Measurements from ENCODE around the gene ELMOD1. TPM values are rescaled to one million over a fixed set of nuclear protein-coding genes. Genes with fewer than 3 reads are reported as not detected.

Gene ELMOD1
- total RNA-seq, 6 donors from 2014 or later = 0.15 to 2.3 (median 0.81) TPM; not detected in 2

- ATAC-seq (ENCODE audit: low FRiP score in 2 of 2) = no peak
- Histone ChIP-seq H3K27me3 (peaks cover 0 to 25% (median 16%) of the 10 kb centered on the region in 4 donors), H3K36me3 (no peaks in the 10 kb centered on the region), H3K9me3 (no peaks in the 10 kb centered on the region), H3K27ac (no peak overlapping the region), H3K4me3 (peak overlapping the region in 3 of 4 donors; percentile 53 to 64 (median 60)), H3K4me1 (peaks cover 15 to 26% (median 21%) of the 10 kb centered on the region in 4 donors)
- no peak for DNase-seq
- WGBS, 2 donors = 11 to 18% methylated on average over 6 of the region's 6 CpGs
- TF ChIP-seq EP300 (IDR thresholded peaks at IDR 0.05) = no peak
- TF ChIP-seq CTCF (IDR thresholded peaks at IDR 0.05) = no peak
- TF ChIP-seq POLR2AphosphoS5 (IDR thresholded peaks at IDR 0.05) = no peak
- no peak for TF ChIP-seq POLR2A (IDR thresholded peaks at IDR 0.05)
Measured at GRCh38 chr11:107592231-107592590, 1.3 kb downstream of the ELMOD1 start.

GRCh38 chr11:107592813-107593212 is 1.9 kb downstream of the ELMOD1 start:
- no peak overlapping the region for H3K27ac ChIP-seq
- TF ChIP-seq EP300 (IDR thresholded peaks at IDR 0.05) (no peak), POLR2AphosphoS5 (IDR thresholded peaks at IDR 0.05) (no peak), POLR2A (IDR thresholded peaks at IDR 0.05) (no peak)
- no peak for DNase-seq
- H3K36me3 ChIP-seq = no peaks in the 10 kb centered on the region
- peaks cover 0 to 25% (median 16%) of the 10 kb centered on the region in 4 donors for H3K27me3 ChIP-seq
- 46 to 63% methylated on average over 5 of the region's 5 CpGs for WGBS, 2 donors
- ATAC-seq (ENCODE audit: low FRiP score in 2 of 2) = no peak
- peaks cover 15 to 26% (median 21%) of the 10 kb centered on the region in 4 donors for H3K4me1 ChIP-seq
- H3K9me3 ChIP-seq = no peaks in the 10 kb centered on the region
- no peak overlapping the region for H3K4me3 ChIP-seq

GRCh38 chr11:107593951-107594350 is 3.0 kb downstream of the ELMOD1 start:
- no peaks in the 10 kb centered on the region for H3K36me3 ChIP-seq
- no peak overlapping the region for H3K27ac ChIP-seq
- TF ChIP-seq CTCF (IDR thresholded peaks at IDR 0.05) = no peak
- TF ChIP-seq POLR2A (IDR thresholded peaks at IDR 0.05) = no peak
- no peak for TF ChIP-seq EP300 (IDR thresholded peaks at IDR 0.05)
- TF ChIP-seq POLR2AphosphoS5 (IDR thresholded peaks at IDR 0.05) = no peak
- no peaks in the 10 kb centered on the region for H3K9me3 ChIP-seq
- H3K27me3 ChIP-seq = peaks cover 0 to 25% (median 16%) of the 10 kb centered on the region in 4 donors
- H3K4me1 ChIP-seq = peaks cover 15 to 26% (median 21%) of the 10 kb centered on the region in 4 donors
- WGBS, 2 donors = 55 to 66% methylated on average over 4 of the region's 4 CpGs
- ATAC-seq (ENCODE audit: low FRiP score in 2 of 2) (no peak), DNase-seq (no peak)
- H3K4me3 ChIP-seq = no peak overlapping the region

GRCh38 chr11:107594736-107595135 is 3.8 kb downstream of the ELMOD1 start:
- peaks cover 0 to 25% (median 16%) of the 10 kb centered on the region in 4 donors for H3K27me3 ChIP-seq

More at GRCh38 chr11:107594736-107595135, 3.8 kb downstream of the ELMOD1 start:
- TF ChIP-seq CTCF (IDR thresholded peaks at IDR 0.05) = no peak
- TF ChIP-seq POLR2A (IDR thresholded peaks at IDR 0.05) = no peak
- TF ChIP-seq EP300 (IDR thresholded peaks at IDR 0.05) = no peak
- TF ChIP-seq POLR2AphosphoS5 (IDR thresholded peaks at IDR 0.05) = no peak
- DNase-seq = no peak
- WGBS, 2 donors = 73 to 85% methylated on average over 2 of the region's 2 CpGs
- no peak overlapping the region for H3K27ac ChIP-seq
- H3K4me1 ChIP-seq = peaks cover 15 to 26% (median 21%) of the 10 kb centered on the region in 4 donors
- H3K4me3 ChIP-seq = no peak overlapping the region
- H3K9me3 ChIP-seq = no peaks in the 10 kb centered on the region
- H3K36me3 ChIP-seq = no peaks in the 10 kb centered on the region
- no peak for ATAC-seq (ENCODE audit: low FRiP score in 2 of 2)
